SK-N-SH (cell line): Measurements from ENCODE around the gene ACADS. TPM values are rescaled to one million over a fixed set of nuclear protein-coding genes. Genes with fewer than 3 reads are reported as not detected.

ENCODE experiments used
- CHD2 ChIP-seq: fragments of 150-350 bp; IDR thresholded peaks from 2 replicates; pipeline ENCODE4 v1.6.1; 2018; ENCODE audit warnings: low read length; ENCODE audit not compliant: partially characterized antibody
- ELF1 ChIP-seq: IDR thresholded peaks from 2 replicates; pipeline ENCODE4 v1.4.0; 2012
- EZH2phosphoT487 ChIP-seq: fragments of 200-600 bp; sonication (generic); IDR thresholded peaks from 2 replicates; pipeline ENCODE4 v1.6.1; 2017; ENCODE audit warnings: low read depth, mixed run types, mild to moderate bottlenecking, antibody characterized with exemption, moderate library complexity, borderline replicate concordance
- FOXM1 ChIP-seq: IDR thresholded peaks from 2 replicates; pipeline ENCODE4 v1.4.0; 2012; ENCODE audit warnings: low read depth, mild to moderate bottlenecking
- GATA2 ChIP-seq: sonication (generic); formaldehyde crosslinking; IDR thresholded peaks from 2 replicates; pipeline ENCODE4 v1.5.0; 2020; ENCODE audit warnings: mild to moderate bottlenecking, missing genetic modification reagents
- PBX3 ChIP-seq: IDR thresholded peaks from 2 replicates; pipeline ENCODE4; 2012
- SIN3A ChIP-seq: IDR thresholded peaks from 2 replicates; pipeline ENCODE4 v1.6.1; 2012; ENCODE audit warnings: low read depth, mild to moderate bottlenecking, low read length, moderate library complexity, borderline replicate concordance
- SMC3 ChIP-seq: IDR thresholded peaks from 2 replicates; pipeline ENCODE4 v1.6.1; 2012; ENCODE audit warnings: low read depth, low read length, improper control_type of control experiment
- TAF1 ChIP-seq: IDR thresholded peaks from 2 replicates; pipeline ENCODE4 v1.6.1; 2012; ENCODE audit warnings: low read depth, mild to moderate bottlenecking, low read length, moderate library complexity, borderline replicate concordance
- polyA plus RNA-seq, 3 experiments: library from polyadenylated mRNA; depleted of rRNA; stranded (reverse); fragments of >200 nt; gene quantifications; 2 replicates each; pipeline ENCODE4 v1.2.3, GENCODE V29; 2012

Gene ACADS
- polyA plus RNA-seq, 1 of the 3 experiments (the other 2 are of a cell fraction), result 4.9 TPM

- TF ChIP-seq PBX3 (no peak), CHD2 (no peak), FOXM1 (no peak), GATA2 (no peak), SMC3 (no peak), SIN3A (no peak), EZH2phosphoT487 (no peak), TAF1 (no peak), ELF1 (no peak)
Measured at GRCh38 chr12:120787889-120788288, 62.3 kb downstream of the ACADS start (continued).

Other genes starting within 250 kb of the ACADS start
- gene DYNLL1, start 229.7 kb upstream of the ACADS start, polyA plus RNA-seq (2012; rRNA removed), result 596 and 607 TPM in 2 replicates
- gene COQ5, start 196.7 kb upstream of the ACADS start, polyA plus RNA-seq (2012; rRNA removed), result 28.0 and 39.0 TPM in 2 replicates
- 118 and 122 TPM in 2 replicates for gene RNF10, start 191.5 kb upstream of the ACADS start, polyA plus RNA-seq (2012; rRNA removed)
- 129 and 148 TPM in 2 replicates for gene POP5, start 144.4 kb upstream of the ACADS start, polyA plus RNA-seq (2012; rRNA removed)
- gene CABP1, start 85.2 kb upstream of the ACADS start, polyA plus RNA-seq (2012; rRNA removed), result 0.08 and 0.21 TPM in 2 replicates
- 23.4 and 27.8 TPM in 2 replicates for gene MLEC, start 38.7 kb upstream of the ACADS start, polyA plus RNA-seq (2012; rRNA removed)
- 23.6 and 32.0 TPM in 2 replicates for gene UNC119B, start 15.4 kb upstream of the ACADS start, polyA plus RNA-seq (2012; rRNA removed)
- gene SPPL3, start 178.5 kb downstream of the ACADS start, polyA plus RNA-seq (2012; rRNA removed), result 9.6 and 18.8 TPM in 2 replicates